Neuronal stem cell (in vitro differentiated cells): ENCODE data around the gene SHROOM4. TPM values are rescaled to one million over a fixed set of nuclear protein-coding genes. Genes with fewer than 3 reads are reported as not detected.

ENCODE experiments used
- DNase-seq: peaks from one replicate; pipeline ENCODE4 v3.0.0-alpha.2; 2013; ENCODE audit warnings: low spot score
- H2AFZ ChIP-seq: one replicate; pipeline ENCODE4 v1.6.1; 2013; ENCODE audit warnings: mild to moderate bottlenecking, low read length, inconsistent platforms
- H2AK5ac ChIP-seq: 2 replicates; pipeline ENCODE4 v1.6.1; 2013; ENCODE audit warnings: low read depth, mild to moderate bottlenecking, inconsistent platforms, low read length, moderate library complexity, mixed read lengths
- H2BK120ac ChIP-seq: 2 replicates; pipeline ENCODE4 v1.6.1; 2013; ENCODE audit warnings: low read depth, mild to moderate bottlenecking, inconsistent platforms, low read length, moderate library complexity, mixed read lengths
- H2BK12ac ChIP-seq: one replicate; pipeline ENCODE4 v1.6.1; 2013; ENCODE audit warnings: low read length, inconsistent platforms
- H2BK15ac ChIP-seq: 2 replicates; pipeline ENCODE4 v1.6.1; 2013; ENCODE audit warnings: mild to moderate bottlenecking, low read length, inconsistent platforms, mixed read lengths
- H2BK5ac ChIP-seq: one replicate; pipeline ENCODE4 v1.6.1; 2013; ENCODE audit warnings: inconsistent platforms, mild to moderate bottlenecking, low read length, moderate library complexity
- H3K14ac ChIP-seq: one replicate; pipeline ENCODE4 v1.6.1; 2013; ENCODE audit warnings: low read length, inconsistent platforms
- H3K18ac ChIP-seq: 2 replicates; pipeline ENCODE4 v1.6.1; 2013; ENCODE audit warnings: low read length, inconsistent platforms
- H3K23ac ChIP-seq: 2 replicates; pipeline ENCODE4 v1.6.1; 2013; ENCODE audit warnings: low read depth, mild to moderate bottlenecking, mixed read lengths, low read length, inconsistent platforms; ENCODE audit not compliant: poor library complexity
- H3K27ac ChIP-seq: replicated peaks from 3 replicates; pipeline ENCODE4 v1.5.1; 2013; ENCODE audit warnings: low read length, inconsistent platforms
- H3K27me3 ChIP-seq, 3 experiments: 2 replicates each; pipeline ENCODE4 v1.6.1; 2013; ENCODE audit warnings: low read length in 3 of 3, mild to moderate bottlenecking in 2 of 3, inconsistent platforms in 1 of 3, low read depth in 1 of 3, mixed read lengths in 1 of 3, moderate library complexity in 1 of 3; ENCODE audit not compliant: control insufficient read depth in 3 of 3, insufficient read depth in 3 of 3
- H3K36me3 ChIP-seq, 2 donors: replicated peaks in 1 of 2; 2 replicates each; pipeline ENCODE4 v1.6.1; 2013; ENCODE audit warnings: low read length in 2 of 2; ENCODE audit not compliant: control insufficient read depth in 2 of 2, insufficient read depth in 2 of 2
- H3K4ac ChIP-seq: 2 replicates; pipeline ENCODE4 v1.6.1; 2013; ENCODE audit warnings: inconsistent platforms, mild to moderate bottlenecking, low read length, moderate library complexity
- H3K4me1 ChIP-seq, 2 donors: 1 replicate in 1 of 2; 2 replicates in 1 of 2; pipeline ENCODE4 v1.6.1; 2013; ENCODE audit warnings: low read length in 2 of 2, low read depth in 1 of 2; ENCODE audit not compliant: control insufficient read depth in 2 of 2, insufficient read depth in 1 of 2
- H3K4me2 ChIP-seq: one replicate; pipeline ENCODE4 v1.6.1; 2013; ENCODE audit warnings: mild to moderate bottlenecking, low read length, inconsistent platforms; ENCODE audit not compliant: insufficient read depth, poor library complexity, severe bottlenecking
- H3K4me3 ChIP-seq, 2 donors: 2 replicates each; pipeline ENCODE4 v1.5.1; 2013; ENCODE audit warnings: low read length in 2 of 2, mild to moderate bottlenecking in 2 of 2, inconsistent platforms in 1 of 2, moderate library complexity in 1 of 2
- H3K79me1 ChIP-seq: one replicate; pipeline ENCODE4 v1.6.1; 2013; ENCODE audit warnings: low read depth, mild to moderate bottlenecking, inconsistent platforms, low read length, moderate library complexity
- H3K9ac ChIP-seq: one replicate; pipeline ENCODE4 v1.6.1; 2013; ENCODE audit warnings: mild to moderate bottlenecking, low read depth, low read length, inconsistent platforms; ENCODE audit not compliant: poor library complexity
- H3K9me3 ChIP-seq, 2 donors: replicated peaks in 1 of 2; 2 replicates each; pipeline versions ENCODE3 to v1.6.1; 2013; ENCODE audit warnings: low read length in 2 of 2, mild to moderate bottlenecking in 2 of 2, inconsistent platforms in 1 of 2, low read depth in 1 of 2, mixed read lengths in 1 of 2, moderate library complexity in 1 of 2; ENCODE audit not compliant: control insufficient read depth in 2 of 2, insufficient read depth in 1 of 2
- H4K8ac ChIP-seq: one replicate; pipeline ENCODE4 v1.6.1; 2013; ENCODE audit warnings: low read depth, mild to moderate bottlenecking, inconsistent platforms, low read length, moderate library complexity
- H4K91ac ChIP-seq: one replicate; pipeline ENCODE4 v1.6.1; 2013; ENCODE audit warnings: low read length, low read depth, mild to moderate bottlenecking, inconsistent platforms; ENCODE audit not compliant: poor library complexity
- WGBS, 2 donors: extraction: QIAGEN DNeasy Blood & Tissue Kit; methylation state at CpG; one replicate each; pipeline ENCODE4 v1.1.7; 2013; ENCODE audit warnings: missing lambda C conversion rate in 2 of 2, mixed read lengths in 1 of 2; ENCODE audit not compliant: insufficient read length in 2 of 2, insufficient replicate concordance in 1 of 2; ENCODE audit errors: extremely low coverage in 2 of 2; 5-methylcytosine and 5-hydroxymethylcytosine counted together
- polyA plus RNA-seq, 2 experiments: library from polyadenylated mRNA; stranded (reverse); fragments of 200-250 nt; gene quantifications; one replicate each; pipeline ENCODE4 v1.2.3, GENCODE V29; 2013

Gene SHROOM4, protein sequence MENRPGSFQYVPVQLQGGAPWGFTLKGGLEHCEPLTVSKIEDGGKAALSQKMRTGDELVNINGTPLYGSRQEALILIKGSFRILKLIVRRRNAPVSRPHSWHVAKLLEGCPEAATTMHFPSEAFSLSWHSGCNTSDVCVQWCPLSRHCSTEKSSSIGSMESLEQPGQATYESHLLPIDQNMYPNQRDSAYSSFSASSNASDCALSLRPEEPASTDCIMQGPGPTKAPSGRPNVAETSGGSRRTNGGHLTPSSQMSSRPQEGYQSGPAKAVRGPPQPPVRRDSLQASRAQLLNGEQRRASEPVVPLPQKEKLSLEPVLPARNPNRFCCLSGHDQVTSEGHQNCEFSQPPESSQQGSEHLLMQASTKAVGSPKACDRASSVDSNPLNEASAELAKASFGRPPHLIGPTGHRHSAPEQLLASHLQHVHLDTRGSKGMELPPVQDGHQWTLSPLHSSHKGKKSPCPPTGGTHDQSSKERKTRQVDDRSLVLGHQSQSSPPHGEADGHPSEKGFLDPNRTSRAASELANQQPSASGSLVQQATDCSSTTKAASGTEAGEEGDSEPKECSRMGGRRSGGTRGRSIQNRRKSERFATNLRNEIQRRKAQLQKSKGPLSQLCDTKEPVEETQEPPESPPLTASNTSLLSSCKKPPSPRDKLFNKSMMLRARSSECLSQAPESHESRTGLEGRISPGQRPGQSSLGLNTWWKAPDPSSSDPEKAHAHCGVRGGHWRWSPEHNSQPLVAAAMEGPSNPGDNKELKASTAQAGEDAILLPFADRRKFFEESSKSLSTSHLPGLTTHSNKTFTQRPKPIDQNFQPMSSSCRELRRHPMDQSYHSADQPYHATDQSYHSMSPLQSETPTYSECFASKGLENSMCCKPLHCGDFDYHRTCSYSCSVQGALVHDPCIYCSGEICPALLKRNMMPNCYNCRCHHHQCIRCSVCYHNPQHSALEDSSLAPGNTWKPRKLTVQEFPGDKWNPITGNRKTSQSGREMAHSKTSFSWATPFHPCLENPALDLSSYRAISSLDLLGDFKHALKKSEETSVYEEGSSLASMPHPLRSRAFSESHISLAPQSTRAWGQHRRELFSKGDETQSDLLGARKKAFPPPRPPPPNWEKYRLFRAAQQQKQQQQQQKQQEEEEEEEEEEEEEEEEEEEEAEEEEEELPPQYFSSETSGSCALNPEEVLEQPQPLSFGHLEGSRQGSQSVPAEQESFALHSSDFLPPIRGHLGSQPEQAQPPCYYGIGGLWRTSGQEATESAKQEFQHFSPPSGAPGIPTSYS (N-terminal part only)
- 1.7 TPM for polyA plus RNA-seq (2013, experiment 1 of 2)
- 1.8 TPM for polyA plus RNA-seq (2013, experiment 2 of 2)

DNA sequence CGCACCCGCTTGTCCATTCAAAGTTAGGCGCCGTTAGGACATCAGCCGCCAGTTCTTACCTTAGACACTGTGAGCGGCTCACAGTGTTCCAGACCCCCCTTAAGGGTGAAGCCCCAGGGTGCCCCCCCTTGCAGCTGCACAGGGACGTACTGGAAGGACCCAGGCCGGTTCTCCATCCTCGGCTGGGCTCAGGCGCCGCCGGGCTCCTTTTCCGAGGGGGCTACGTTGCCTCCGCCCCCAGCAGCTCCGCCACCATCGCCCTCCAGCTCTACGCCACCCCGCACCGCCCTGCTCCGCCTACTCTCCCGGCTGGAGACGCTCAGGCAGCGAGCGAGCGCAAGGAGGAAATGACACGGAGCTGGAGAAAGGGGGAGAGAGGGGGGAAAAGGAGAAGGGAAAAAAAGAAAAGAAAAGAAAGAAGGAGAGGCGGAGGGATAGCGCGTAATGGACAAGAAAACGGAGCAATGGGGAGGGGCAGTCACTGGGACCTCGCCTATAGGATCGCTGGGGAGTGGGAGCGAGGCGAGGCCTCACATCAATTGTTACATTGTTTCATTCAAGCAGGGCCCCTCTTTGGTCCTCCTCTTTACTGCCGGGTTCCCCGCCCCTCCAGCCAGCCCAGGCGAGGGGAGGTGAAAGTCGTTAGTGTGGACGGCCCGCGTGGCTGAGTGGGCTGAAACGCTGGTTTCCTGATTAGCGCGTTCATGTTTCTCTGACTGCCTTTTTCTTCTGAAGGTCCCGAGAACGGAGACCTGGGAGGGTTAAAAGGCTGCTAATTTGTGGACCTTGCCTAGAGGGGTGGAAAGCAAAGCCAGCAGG is at the start of gene SHROOM4:
Gene SHROOM4 (minus strand): TSS at position 352 of the 819 bp plus-strand sequence. CDS start 176 bp downstream, at position 176.
- Histone ChIP-seq H2BK120ac (no peak within 1 kb of the TSS), H3K9me3 (no peaks in the 10 kb centered on the region), H2BK15ac (no peak within 1 kb of the TSS), H2AK5ac (no peak within 1 kb of the TSS), H3K14ac (peak within 1 kb of the TSS; percentile 21), H2AFZ (peak within 1 kb of the TSS; percentile 79), H3K4me2 (peak within 1 kb of the TSS; percentile 83), H4K91ac (no peak within 1 kb of the TSS), H3K18ac (peak within 1 kb of the TSS; percentile 92), H3K4me1 (peaks cover 1 to 2% of the 10 kb centered on the region in 2 donors), H2BK12ac (no peak within 1 kb of the TSS), H3K27ac (peak within 1 kb of the TSS; percentile 64), H3K9ac (peak within 1 kb of the TSS; percentile 90), H3K4me3 (peak within 1 kb of the TSS; percentile 25 to 80), H3K4ac (no peak within 1 kb of the TSS), H2BK5ac (no peak within 1 kb of the TSS), H3K36me3 (no peaks in the 10 kb centered on the region), H3K27me3 (peaks cover 0 to 40% (median 0%) of the 10 kb centered on the region in 3 experiments), H3K79me1 (no peaks in the 10 kb centered on the region), H4K8ac (no peak within 1 kb of the TSS), H3K23ac (no peak within 1 kb of the TSS)
- WGBS, 2 donors = no CpG with 5 or more reads among the region's 47 CpGs
- peak; percentile 63 for DNase-seq

DNA sequence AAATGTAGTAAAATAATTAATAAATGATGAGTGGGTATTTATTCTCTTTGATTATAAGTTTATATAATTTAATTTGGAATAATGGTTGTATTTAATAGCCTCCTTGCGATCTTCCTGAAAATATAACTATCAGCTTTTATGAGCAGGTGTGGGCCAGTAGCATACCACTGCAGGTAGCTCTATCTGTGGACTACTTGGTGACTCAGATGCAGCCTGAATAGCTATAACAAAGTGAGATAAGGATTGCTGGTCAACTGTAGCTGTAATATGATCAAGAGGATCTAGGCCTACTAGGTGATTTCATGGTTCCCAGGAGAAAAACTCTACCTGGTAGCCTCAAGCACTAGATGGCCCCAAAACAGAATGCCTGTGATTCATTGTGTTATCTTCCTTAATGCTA is 49.5 kb upstream of the SHROOM4 start:
- no peaks in the 10 kb centered on the region for H3K27me3 ChIP-seq
- no peak overlapping the region for H2AFZ ChIP-seq
- no peak overlapping the region for H3K18ac ChIP-seq
- H3K9me3 ChIP-seq = no peaks in the 10 kb centered on the region
- H3K14ac ChIP-seq = no peak overlapping the region
- H4K91ac ChIP-seq = no peak overlapping the region
- no CpG with 5 or more reads among the region's 1 CpG for WGBS, 2 donors
- no peak overlapping the region for H3K27ac ChIP-seq
- no peak overlapping the region for H3K23ac ChIP-seq
- H2BK5ac ChIP-seq = no peak overlapping the region
- H3K36me3 ChIP-seq = no peaks in the 10 kb centered on the region
- H2BK12ac ChIP-seq = no peak overlapping the region
- no peak overlapping the region for H3K9ac ChIP-seq
- H3K4me1 ChIP-seq = no peaks in the 10 kb centered on the region
- no peak overlapping the region for H2BK15ac ChIP-seq
- no peak overlapping the region for H3K4me3 ChIP-seq
- no peak overlapping the region for H2AK5ac ChIP-seq
- no peak for DNase-seq
- no peak overlapping the region for H2BK120ac ChIP-seq
- no peak overlapping the region for H4K8ac ChIP-seq
- no peak overlapping the region for H3K4ac ChIP-seq
- no peaks in the 10 kb centered on the region for H3K79me1 ChIP-seq
- H3K4me2 ChIP-seq = no peak overlapping the region

DNA sequence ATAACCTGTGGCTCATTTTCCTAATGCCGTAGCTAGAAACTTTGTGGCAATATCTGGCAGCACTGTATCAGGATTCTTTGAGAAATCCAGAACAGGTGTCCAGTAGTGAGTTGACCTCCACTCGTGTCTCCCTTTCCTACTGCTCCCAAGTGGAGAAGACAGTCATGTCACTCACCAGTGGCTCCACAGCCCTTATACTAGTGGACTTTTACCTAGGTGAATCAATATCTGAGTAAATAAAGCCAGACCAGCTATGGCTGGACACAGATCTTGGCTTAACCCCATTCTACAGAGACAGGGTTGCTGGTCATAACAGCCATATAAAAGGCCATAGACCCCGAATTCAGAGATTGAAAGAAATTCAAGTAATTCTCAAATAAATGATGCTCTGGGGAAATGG is 46.5 kb upstream of the SHROOM4 start:
- no peaks in the 10 kb centered on the region for H3K36me3 ChIP-seq
- H2BK15ac ChIP-seq = no peak overlapping the region
- H2BK12ac ChIP-seq = no peak overlapping the region
- no peaks in the 10 kb centered on the region for H3K79me1 ChIP-seq
- no peak overlapping the region for H3K14ac ChIP-seq
- no CpG with 5 or more reads among the region's 3 CpGs for WGBS, 2 donors
- no peak overlapping the region for H2AFZ ChIP-seq
- no peak overlapping the region for H2AK5ac ChIP-seq
- no peaks in the 10 kb centered on the region for H3K9me3 ChIP-seq
- H3K23ac ChIP-seq = no peak overlapping the region
- no peaks in the 10 kb centered on the region for H3K27me3 ChIP-seq
- H4K8ac ChIP-seq = no peak overlapping the region
- no peak overlapping the region for H3K9ac ChIP-seq
- H3K4me2 ChIP-seq = no peak overlapping the region
- H2BK120ac ChIP-seq = no peak overlapping the region
- no peak overlapping the region for H3K4ac ChIP-seq
- no peak overlapping the region for H3K18ac ChIP-seq
- no peak overlapping the region for H3K4me3 ChIP-seq
- DNase-seq = no peak
- no peak overlapping the region for H2BK5ac ChIP-seq
- no peaks in the 10 kb centered on the region for H3K4me1 ChIP-seq
- no peak overlapping the region for H4K91ac ChIP-seq
- H3K27ac ChIP-seq = no peak overlapping the region
